IPS-18a (cell line): ENCODE results near the gene TCTN2.

Experiments used
- H3K27ac ChIP-seq: one replicate; pipeline ENCODE4 v1.5.1; 2013; ENCODE audit warnings: low read length
- H3K27me3 ChIP-seq: one replicate; pipeline ENCODE4 v1.6.1; 2013; ENCODE audit warnings: mild to moderate bottlenecking, low read length; ENCODE audit not compliant: control insufficient read depth, insufficient read depth
- H3K36me3 ChIP-seq: one replicate; pipeline ENCODE4 v1.6.1; 2013; ENCODE audit warnings: low read depth, low read length; ENCODE audit not compliant: control insufficient read depth
- H3K4me1 ChIP-seq: one replicate; pipeline ENCODE4 v1.6.1; 2013; ENCODE audit warnings: low read depth, low read length; ENCODE audit not compliant: control insufficient read depth
- H3K4me3 ChIP-seq: one replicate; pipeline ENCODE4 v1.5.1; 2013; ENCODE audit warnings: low read length
- H3K9ac ChIP-seq: one replicate; pipeline ENCODE4 v1.6.1; 2013; ENCODE audit warnings: mild to moderate bottlenecking, low read length, moderate library complexity
- H3K9me3 ChIP-seq: one replicate; pipeline ENCODE4 v1.6.1; 2013; ENCODE audit warnings: low read depth, low read length; ENCODE audit not compliant: control insufficient read depth

TCTN2 gene

DNA sequence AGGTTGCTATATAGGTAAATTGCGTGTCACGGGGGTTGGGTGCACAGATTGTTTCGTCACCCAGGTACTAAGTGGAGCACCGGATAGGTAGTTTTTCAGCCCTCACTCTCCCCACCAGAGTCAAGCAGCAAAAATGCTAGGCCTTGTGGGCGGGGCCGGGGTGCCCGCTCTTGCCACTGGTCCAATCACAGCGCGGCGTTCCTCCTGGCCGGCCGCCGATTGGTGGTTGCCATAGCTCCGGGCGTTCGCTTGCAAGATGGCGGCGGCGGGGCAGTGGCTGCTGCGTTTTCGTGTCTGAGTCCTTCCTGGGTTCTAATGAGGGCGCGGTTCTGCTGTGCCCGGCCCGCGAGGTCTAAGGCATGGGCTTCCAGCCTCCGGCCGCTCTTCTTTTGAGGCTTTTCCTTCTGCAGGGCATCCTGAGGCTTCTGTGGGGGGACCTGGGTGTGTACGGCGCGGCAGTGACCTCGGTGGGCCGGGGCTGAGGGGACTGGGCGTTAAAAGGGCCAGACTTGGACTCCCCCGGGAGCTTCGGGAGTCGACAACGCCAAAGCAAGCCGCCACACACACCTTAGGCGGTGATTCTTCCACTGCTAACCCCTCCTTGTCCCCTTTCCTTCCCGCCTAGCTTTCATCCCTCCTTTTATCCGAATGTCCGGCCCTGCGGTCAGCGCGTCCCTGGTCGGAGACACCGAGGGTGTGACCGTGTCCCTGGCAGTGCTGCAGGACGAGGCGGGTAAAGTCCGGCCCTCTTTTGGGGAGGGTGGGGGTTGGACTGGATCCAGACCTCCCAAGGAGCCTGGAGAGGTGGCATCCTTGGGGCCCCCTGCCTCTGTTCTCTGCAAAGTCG, at the start of gene TCTN2:
Gene TCTN2, plus strand, starts transcription at position 232 of the 847 bp plus-strand sequence. Its CDS starts 128 bp downstream, at position 360.
- Histone ChIP-seq H3K27ac (no peak within 1 kb of the TSS), H3K27me3 (no peaks in the 10 kb centered on the region), H3K9me3 (no peaks in the 10 kb centered on the region), H3K4me3 (peak within 1 kb of the TSS; percentile 83), H3K36me3 (no peaks in the 10 kb centered on the region), H3K9ac (peak within 1 kb of the TSS; percentile 71), H3K4me1 (no peaks in the 10 kb centered on the region)

DNA sequence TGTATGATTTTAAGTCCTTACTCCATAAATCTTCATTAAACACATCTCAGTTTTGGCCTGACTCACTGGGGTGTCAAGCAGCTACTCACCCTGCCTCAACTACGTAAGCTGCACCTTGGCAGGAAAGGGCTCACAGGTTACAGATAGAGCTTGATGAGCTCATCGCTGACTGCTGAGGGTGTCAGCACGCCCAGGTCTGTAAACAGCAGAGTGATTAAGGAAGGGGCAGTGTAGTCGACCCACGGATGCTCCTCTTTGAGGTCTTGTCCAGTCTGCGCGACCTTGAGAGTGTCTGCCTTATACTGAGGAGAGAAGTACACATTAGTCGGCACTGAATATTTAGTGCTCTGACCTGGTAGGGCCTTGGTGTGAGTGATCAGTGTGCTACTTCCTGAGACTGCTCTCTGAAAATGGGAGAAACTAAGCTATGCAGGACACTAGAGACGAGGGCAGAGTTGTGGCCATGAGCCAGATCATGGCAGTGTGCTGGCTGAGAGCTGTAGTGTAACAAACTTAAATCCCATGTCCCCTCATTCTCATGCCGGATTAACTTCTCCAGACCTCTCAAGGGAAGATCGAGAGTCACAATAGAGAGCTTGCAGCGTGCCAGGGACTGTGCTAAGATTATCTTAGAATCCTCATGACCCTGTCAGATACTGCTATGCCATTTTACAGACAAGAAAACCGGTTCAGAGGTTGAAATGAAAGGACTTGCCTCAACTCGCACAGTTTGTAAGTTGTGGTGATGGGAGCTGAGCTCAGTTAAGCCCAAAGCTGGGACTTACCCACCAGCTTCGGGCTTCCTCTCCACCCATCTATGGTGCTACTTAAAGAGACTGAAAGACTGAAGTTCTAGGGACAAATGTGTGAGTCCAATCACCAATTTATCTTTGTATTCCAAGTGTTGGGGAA, 49.0 kb upstream of the TCTN2 start:
- no peak overlapping the region for H3K9ac ChIP-seq
- no peaks in the 10 kb centered on the region for H3K27me3 ChIP-seq
- no peak overlapping the region for H3K27ac ChIP-seq
- H3K4me1 ChIP-seq, result no peaks in the 10 kb centered on the region
- no peak overlapping the region for H3K4me3 ChIP-seq
- peaks cover 71% of the 10 kb centered on the region for H3K36me3 ChIP-seq
- H3K9me3 ChIP-seq, result no peaks in the 10 kb centered on the region

DNA sequence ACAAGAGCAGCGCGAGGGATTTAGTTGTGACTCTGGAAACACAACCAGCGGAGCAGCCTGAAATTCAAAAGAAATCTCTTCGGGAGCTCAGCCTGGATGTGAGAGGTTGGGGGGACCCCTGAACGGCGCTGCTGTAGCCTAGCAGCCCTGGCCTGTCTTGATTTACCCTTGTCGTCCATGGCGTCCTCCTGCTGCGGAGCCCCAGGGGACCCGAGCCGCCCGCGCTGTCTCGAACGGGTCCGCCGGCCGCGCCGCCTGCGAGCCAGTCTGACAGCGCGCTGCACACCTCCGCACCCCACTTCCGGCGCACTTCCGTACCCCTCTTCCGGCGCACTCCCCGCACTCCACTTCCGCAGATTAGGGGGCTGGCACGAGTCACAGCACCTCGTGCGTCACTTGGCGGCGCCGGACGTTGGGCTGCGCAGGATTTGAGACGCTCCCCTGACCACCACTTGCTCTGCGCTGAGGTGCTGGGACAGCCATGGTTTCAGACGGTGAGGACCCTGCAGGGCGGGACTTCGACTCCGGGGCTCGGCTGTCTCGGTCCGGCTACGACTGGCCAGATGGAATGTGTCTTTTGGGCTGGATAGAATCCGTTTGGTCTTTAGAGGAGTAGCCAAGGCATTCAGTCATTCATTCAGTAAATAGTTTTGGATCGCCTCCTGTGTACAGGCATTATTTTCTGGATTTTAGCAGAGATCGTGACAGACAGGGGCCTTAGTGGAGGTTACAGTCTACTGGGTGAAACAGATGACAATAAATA, 37.4 kb upstream of the TCTN2 start, which contains the start of the genes EIF2B1 and GTF2H3:
Gene EIF2B1, minus strand, starts transcription at position 308 of the 763 bp plus-strand sequence. Its CDS starts 129 bp downstream, at position 179.
Gene GTF2H3, plus strand, starts transcription at position 451 of the 763 bp plus-strand sequence. Its CDS starts 31 bp downstream, at position 482.
- H3K27me3 ChIP-seq, result no peaks in the 10 kb centered on the region
- no peaks in the 10 kb centered on the region for H3K9me3 ChIP-seq
- peaks cover 5% of the 10 kb centered on the region for H3K4me1 ChIP-seq
- peaks cover 22% of the 10 kb centered on the region for H3K36me3 ChIP-seq
- H3K9ac ChIP-seq, result peak within 1 kb of the TSS; percentile 99
- peak within 1 kb of the TSS; percentile 100 for H3K4me3 ChIP-seq
- H3K27ac ChIP-seq, result peak within 1 kb of the TSS; percentile 96

DNA sequence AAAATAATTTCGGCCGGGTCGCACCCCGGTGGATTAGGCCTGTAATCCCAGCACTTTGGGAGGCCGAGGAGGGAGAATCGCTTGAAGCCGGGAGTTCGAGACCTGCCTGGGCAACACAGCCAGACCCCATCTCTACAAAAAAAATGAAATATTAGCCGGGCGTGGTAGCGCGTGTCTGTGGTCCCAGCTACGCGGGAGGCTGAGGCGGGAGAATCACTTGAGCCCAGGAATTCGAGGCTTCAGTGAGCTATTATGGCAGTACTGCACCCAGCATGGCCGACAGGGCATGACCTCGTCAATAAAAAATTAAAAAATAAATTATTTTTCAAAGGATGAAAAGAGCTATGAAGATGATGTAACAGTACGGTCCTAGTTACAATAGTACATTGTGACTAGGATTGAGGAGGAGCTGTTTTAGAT, 36.8 kb upstream of the TCTN2 start:
- Histone ChIP-seq H3K9ac (peak overlapping the region; percentile 99), H3K4me3 (peak overlapping the region; percentile 100), H3K9me3 (no peaks in the 10 kb centered on the region), H3K36me3 (peaks cover 16% of the 10 kb centered on the region), H3K27me3 (no peaks in the 10 kb centered on the region), H3K4me1 (peaks cover 5% of the 10 kb centered on the region), H3K27ac (peak overlapping the region; percentile 96)

DNA sequence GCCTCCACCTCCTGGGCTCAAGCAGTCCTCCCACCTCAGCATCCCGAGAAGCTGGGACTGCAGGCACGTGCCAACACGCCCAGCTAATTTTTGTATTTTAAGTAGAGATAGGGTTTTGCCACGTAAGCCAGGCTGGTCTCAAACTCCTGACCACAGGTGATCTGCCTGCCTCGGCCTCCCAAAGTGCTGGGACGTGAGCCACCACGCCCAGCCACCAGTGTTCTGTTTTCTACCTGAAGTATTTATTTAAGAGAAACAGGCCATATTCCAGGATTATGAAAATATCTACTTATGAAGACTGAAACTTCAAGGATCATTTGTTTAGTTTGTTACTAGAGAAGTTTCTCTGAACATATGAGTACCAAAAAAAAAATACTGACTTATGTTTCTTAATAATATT, 27.0 kb upstream of the TCTN2 start:
- Histone ChIP-seq H3K4me1 (no peaks in the 10 kb centered on the region), H3K36me3 (peaks cover 30% of the 10 kb centered on the region), H3K9ac (no peak overlapping the region), H3K27me3 (no peaks in the 10 kb centered on the region), H3K27ac (no peak overlapping the region), H3K4me3 (no peak overlapping the region), H3K9me3 (no peaks in the 10 kb centered on the region)

DNA sequence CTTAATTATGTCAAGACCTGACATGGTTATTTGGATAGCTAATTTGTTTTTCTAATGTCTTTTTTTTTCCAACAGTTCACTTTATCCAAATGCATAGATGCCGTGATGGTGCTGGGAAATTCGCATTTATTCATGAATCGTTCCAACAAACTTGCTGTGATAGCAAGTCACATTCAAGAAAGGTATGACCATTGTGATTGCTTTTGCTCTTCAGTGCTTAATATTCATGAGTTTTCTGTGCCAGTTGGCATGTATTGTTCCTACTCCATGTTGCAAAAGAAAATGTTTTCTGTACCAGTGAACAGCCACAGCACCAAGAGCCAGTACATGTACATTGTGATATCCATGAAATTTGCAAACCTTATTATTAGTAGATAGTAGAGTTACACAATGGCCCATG, 25.5 kb upstream of the TCTN2 start:
- Histone ChIP-seq H3K4me1 (no peaks in the 10 kb centered on the region), H3K36me3 (peaks cover 33% of the 10 kb centered on the region)

DNA sequence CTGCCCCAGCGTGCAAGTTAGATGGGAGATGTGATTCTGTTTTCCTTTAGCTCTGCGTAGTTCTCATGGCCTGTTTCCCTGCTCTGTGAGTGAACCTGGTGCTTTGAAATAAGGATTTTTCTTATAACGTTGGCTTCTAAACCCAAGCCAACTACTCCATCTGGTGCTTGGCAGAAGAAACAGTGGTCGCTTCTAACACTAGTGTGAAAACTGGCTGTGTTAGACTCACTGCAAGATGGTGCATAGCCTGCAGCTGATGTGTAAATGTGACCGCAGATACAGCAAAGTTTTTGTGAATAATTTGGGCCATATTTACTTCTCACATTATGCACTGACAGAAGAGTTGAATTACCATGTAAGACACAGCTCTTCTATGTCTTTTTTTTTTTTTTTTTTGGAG, 25.0 kb upstream of the TCTN2 start:
- no peaks in the 10 kb centered on the region for H3K27me3 ChIP-seq
- H3K27ac ChIP-seq, result no peak overlapping the region
- H3K9me3 ChIP-seq, result no peaks in the 10 kb centered on the region
- H3K4me1 ChIP-seq, result no peaks in the 10 kb centered on the region
- H3K36me3 ChIP-seq, result peaks cover 37% of the 10 kb centered on the region
- H3K4me3 ChIP-seq, result no peak overlapping the region
- H3K9ac ChIP-seq, result no peak overlapping the region

More for the DNA sequence above, 25.5 kb upstream of the TCTN2 start:
- Histone ChIP-seq H3K27ac (no peak overlapping the region), H3K27me3 (no peaks in the 10 kb centered on the region), H3K9ac (no peak overlapping the region), H3K4me3 (no peak overlapping the region), H3K9me3 (no peaks in the 10 kb centered on the region)

DNA sequence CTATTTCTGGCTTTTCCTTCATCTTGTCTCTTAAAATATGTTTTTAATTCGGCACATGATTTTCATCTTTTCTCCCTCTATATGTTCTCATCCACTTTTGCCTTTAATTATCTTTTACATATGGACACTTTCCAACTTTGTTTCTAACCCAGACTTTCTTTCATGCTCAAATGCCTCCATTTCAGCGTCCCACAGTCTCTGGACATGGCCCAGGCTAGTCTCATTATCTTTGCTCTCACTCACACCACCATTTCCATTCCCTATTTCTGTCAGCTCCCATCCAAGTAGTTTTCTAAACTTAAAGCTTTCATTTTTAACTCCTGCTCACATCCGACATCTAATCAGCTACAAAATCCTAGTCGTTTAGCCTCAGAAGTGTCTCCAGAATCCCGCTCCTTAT, 22.5 kb upstream of the TCTN2 start:
- H3K4me1 ChIP-seq, result no peaks in the 10 kb centered on the region
- no peaks in the 10 kb centered on the region for H3K9me3 ChIP-seq
- H3K36me3 ChIP-seq, result peaks cover 41% of the 10 kb centered on the region
- no peak overlapping the region for H3K27ac ChIP-seq
- H3K27me3 ChIP-seq, result no peaks in the 10 kb centered on the region
- H3K9ac ChIP-seq, result no peak overlapping the region
- no peak overlapping the region for H3K4me3 ChIP-seq

DNA sequence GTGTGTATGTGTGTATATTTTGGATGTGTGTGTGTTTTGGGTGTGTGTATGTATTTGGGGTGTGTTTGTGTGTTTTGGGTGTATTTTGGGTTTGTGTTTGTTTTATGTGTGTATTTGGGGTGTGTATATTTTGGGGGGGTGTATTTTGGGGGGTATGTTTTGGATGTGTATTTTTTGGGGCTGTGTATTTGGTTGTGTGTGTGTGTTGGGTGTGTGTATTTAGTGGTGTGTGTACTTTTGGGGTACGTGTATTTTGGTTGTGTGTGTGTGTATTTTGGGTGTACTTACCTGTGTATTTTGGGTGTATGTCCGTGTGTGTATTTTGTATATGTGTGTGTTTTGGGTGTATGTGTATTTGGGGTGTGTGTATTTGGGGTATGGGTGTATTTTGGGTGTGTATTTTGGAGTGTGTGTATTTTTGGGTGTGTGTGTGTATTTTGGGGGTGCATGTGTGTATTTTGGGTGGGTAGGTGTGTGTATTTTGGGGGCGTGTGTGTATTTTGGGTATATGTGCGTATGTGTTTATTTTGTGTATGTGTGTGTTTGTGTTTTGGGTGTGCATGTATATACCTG, 16.7 kb upstream of the TCTN2 start:
- Histone ChIP-seq H3K9me3 (no peaks in the 10 kb centered on the region), H3K9ac (no peak overlapping the region), H3K36me3 (peaks cover 28% of the 10 kb centered on the region), H3K4me3 (no peak overlapping the region), H3K4me1 (no peaks in the 10 kb centered on the region), H3K27me3 (no peaks in the 10 kb centered on the region), H3K27ac (no peak overlapping the region)

DNA sequence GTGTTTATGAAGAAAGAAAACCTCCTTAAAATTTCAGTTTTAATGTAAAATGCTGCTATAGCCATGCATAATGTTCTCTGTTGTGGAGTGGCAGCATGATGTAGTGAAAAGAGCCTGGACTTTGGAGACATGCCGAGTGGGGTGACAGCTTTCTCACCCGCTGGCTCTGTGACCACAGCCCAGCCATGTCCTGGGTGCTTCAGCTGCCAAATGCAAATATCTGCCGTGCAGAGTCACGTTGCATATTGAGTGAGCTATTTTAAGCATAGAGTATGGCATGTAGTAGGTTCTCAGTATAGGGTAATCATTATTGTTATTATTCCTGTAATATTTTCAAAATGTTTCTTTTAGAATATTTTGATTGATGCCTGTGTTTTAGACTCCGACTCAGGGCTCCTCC, 15.5 kb upstream of the TCTN2 start:
- Histone ChIP-seq H3K9ac (no peak overlapping the region), H3K36me3 (peaks cover 31% of the 10 kb centered on the region), H3K27ac (no peak overlapping the region), H3K4me1 (no peaks in the 10 kb centered on the region), H3K4me3 (no peak overlapping the region), H3K27me3 (no peaks in the 10 kb centered on the region), H3K9me3 (no peaks in the 10 kb centered on the region)
